Astrocyte (in vitro differentiated cells and primary cell): ENCODE measurements around the gene POT1.

Source experiments
- EZH2 ChIP-seq: IDR thresholded peaks from 2 replicates; pipeline ENCODE4 v1.6.1; 2012; ENCODE audit warnings: mild to moderate bottlenecking, low read length, inconsistent platforms; ENCODE audit not compliant: insufficient read depth
- TF ChIP-seq, protein P1 (sequence below): IDR thresholded peaks from 2 replicates; pipeline ENCODE4 v1.5.1; 2011; ENCODE audit warnings: low read depth, mild to moderate bottlenecking, inconsistent platforms, low read length, moderate library complexity; ENCODE audit not compliant: insufficient read depth

DNA sequence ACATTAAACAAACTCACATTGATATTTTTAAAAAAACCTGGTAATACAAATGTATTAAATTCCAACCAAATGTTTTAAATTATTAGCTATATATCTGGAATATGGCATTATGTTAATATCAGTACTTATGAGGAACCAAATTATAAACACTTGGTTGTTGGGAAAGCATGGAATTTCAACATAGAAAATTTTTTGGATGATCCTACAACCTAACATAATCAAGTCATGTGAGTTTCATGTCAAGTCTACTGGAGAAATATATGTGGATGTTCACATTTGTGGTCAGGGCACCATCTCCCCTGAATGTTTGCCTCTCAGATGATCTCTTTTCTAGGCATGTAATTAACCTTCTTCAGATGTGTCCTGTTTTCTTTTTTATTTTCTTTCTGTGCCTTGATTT is 5.2 kb upstream of the POT1 start:
- TF ChIP-seq, protein P1, sequence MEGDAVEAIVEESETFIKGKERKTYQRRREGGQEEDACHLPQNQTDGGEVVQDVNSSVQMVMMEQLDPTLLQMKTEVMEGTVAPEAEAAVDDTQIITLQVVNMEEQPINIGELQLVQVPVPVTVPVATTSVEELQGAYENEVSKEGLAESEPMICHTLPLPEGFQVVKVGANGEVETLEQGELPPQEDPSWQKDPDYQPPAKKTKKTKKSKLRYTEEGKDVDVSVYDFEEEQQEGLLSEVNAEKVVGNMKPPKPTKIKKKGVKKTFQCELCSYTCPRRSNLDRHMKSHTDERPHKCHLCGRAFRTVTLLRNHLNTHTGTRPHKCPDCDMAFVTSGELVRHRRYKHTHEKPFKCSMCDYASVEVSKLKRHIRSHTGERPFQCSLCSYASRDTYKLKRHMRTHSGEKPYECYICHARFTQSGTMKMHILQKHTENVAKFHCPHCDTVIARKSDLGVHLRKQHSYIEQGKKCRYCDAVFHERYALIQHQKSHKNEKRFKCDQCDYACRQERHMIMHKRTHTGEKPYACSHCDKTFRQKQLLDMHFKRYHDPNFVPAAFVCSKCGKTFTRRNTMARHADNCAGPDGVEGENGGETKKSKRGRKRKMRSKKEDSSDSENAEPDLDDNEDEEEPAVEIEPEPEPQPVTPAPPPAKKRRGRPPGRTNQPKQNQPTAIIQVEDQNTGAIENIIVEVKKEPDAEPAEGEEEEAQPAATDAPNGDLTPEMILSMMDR, result no peak
- TF ChIP-seq EZH2, result no peak
